Muscle of back (tissue), 11 donors: Measurements from ENCODE around the gene MBD4. TPM values are rescaled to one million over a fixed set of nuclear protein-coding genes. Genes with fewer than 3 reads are reported as not detected.
"Not testable (repeated sequence)": the region's sequence is repeated elsewhere in the genome, so short reads cannot be mapped to it uniquely, and the experiment has no call there.

ENCODE experiments used
- DNase-seq, 3 donors: peaks; one replicate each; pipeline versions ENCODE4 v3.0.0 to v3.0.0-alpha.2; 2013
- polyA plus RNA-seq, 10 donors: library from polyadenylated mRNA; unstranded; fragments of 120-200 nt; gene quantifications; one replicate each; pipeline ENCODE4 v1.2.1, GENCODE V29; 2013; ENCODE audit not compliant: insufficient read length in 10 of 10

The MBD4 gene
- polyA plus RNA-seq, 10 donors, result 22.6 to 30.5 (median 27.6) TPM

GRCh38 chr3:129432671-129433070 is 7.1 kb downstream of the MBD4 start:
- DNase-seq, result no peak

GRCh38 chr3:129432036-129432435 is 7.7 kb downstream of the MBD4 start:
- no peak for DNase-seq

- DNase-seq, result no peak
These were observed 10.1 kb downstream of the MBD4 start for GRCh38 chr3:129429602-129430001.

GRCh38 chr3:129429080-129429451 is 10.7 kb downstream of the MBD4 start:
- no peak for DNase-seq

- DNase-seq, result peak; percentile 90 to 97 (median 95)
These were observed 11.2 kb downstream of the MBD4 start, which contains the start of gene EFCAB12 for GRCh38 chr3:129428376-129429079. Gene EFCAB12, minus strand, starts transcription at chr3:129428636. Its CDS starts 148 bp downstream, at chr3:129428488.

GRCh38 chr3:129428007-129428375 is 11.8 kb downstream of the MBD4 start:
- DNase-seq, result no peak

GRCh38 chr3:129425619-129426018 is 14.1 kb downstream of the MBD4 start:
- no peak for DNase-seq

- DNase-seq, result no peak
These were observed 14.5 kb downstream of the MBD4 start for GRCh38 chr3:129425213-129425612.

GRCh38 chr3:129424185-129424841 is 15.4 kb downstream of the MBD4 start:
- DNase-seq, result peak in 1 of 3 donors; percentile 24

GRCh38 chr3:129422897-129423296 is 16.9 kb downstream of the MBD4 start:
- DNase-seq, result no peak

- no peak for DNase-seq
These were observed 17.6 kb downstream of the MBD4 start for GRCh38 chr3:129421988-129422745.

- DNase-seq, result no peak
These were observed 18.4 kb downstream of the MBD4 start for GRCh38 chr3:129421236-129421883.

GRCh38 chr3:129419476-129419875 is 20.3 kb downstream of the MBD4 start:
- DNase-seq, result no peak

GRCh38 chr3:129418041-129418973 is 21.4 kb downstream of the MBD4 start:
- DNase-seq, result no peak

GRCh38 chr3:129417326-129417725 is 22.4 kb downstream of the MBD4 start:
- peak in 2 of 3 donors; percentile 40 to 67 for DNase-seq

- DNase-seq, result no peak
These were observed 23.3 kb downstream of the MBD4 start for GRCh38 chr3:129416415-129416814.

- DNase-seq, result no peak
These were observed 23.9 kb downstream of the MBD4 start for GRCh38 chr3:129415830-129416229.

- no peak for DNase-seq
These were observed 24.4 kb downstream of the MBD4 start for GRCh38 chr3:129415378-129415777.

GRCh38 chr3:129413687-129414506 is 25.9 kb downstream of the MBD4 start:
- DNase-seq, result no peak

- DNase-seq, result not testable (repeated sequence)
These were observed 26.5 kb downstream of the MBD4 start for GRCh38 chr3:129413238-129413637.
